MM.1S (cell line): ENCODE results near the gene PALB2.

Experiments
- CTCF ChIP-seq: fragments of 300-600 bp; sonication (generic); IDR thresholded peaks from 2 replicates; pipeline ENCODE4 v1.5.1; 2016; ENCODE audit warnings: antibody characterized with exemption, low read length, mixed read lengths
- EZH2 ChIP-seq: fragments of 300-600 bp; sonication (generic); optimal IDR thresholded peaks from 2 replicates; pipeline ENCODE3; 2017; ENCODE audit warnings: low read depth, mild to moderate bottlenecking, antibody characterized with exemption, low read length, mixed read lengths

- TF ChIP-seq EZH2, result no peak
- TF ChIP-seq CTCF, result no peak
These were observed 6.6 kb downstream of the PALB2 start for GRCh38 chr16:23634461-23635036.
